ENCODE results near the gene RXRA.
A peak's percentile ranks its signal among the peaks of the same experiment; 100 is the strongest.

The RXRA gene

DNA sequence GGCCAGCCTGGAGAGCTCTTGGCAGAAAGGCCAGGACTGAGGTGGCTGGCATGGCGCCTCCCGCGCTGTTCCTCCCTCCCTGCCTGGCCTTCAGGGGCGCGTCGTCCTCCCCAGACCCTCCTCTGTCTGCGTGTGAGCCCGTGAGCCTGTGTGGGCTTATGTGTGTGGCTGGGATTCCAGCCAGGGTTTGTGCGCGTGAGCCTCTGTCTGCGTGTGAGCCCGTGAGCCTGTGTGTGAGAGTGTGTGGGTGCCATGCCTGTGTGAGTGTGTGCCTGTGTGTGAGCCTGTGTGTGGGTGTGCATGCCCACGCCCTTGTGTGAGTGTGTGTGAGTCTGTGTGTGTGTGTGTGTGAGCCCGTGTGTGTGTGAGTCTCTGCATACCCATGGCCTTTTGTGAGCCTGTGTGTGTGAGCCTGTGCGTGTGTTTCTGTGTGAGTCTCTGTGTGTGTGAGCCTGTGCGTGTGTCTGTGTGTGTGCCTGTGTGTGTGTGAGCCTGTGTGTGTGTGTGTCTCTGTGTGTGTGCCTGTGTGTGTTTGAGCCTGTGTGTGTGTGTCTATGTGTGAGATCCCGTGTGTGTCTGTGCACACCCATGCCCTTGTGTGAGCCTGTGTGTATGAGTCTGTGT lies 13.0 kb downstream of the RXRA start:
- DNase-seq: no peak

DNA sequence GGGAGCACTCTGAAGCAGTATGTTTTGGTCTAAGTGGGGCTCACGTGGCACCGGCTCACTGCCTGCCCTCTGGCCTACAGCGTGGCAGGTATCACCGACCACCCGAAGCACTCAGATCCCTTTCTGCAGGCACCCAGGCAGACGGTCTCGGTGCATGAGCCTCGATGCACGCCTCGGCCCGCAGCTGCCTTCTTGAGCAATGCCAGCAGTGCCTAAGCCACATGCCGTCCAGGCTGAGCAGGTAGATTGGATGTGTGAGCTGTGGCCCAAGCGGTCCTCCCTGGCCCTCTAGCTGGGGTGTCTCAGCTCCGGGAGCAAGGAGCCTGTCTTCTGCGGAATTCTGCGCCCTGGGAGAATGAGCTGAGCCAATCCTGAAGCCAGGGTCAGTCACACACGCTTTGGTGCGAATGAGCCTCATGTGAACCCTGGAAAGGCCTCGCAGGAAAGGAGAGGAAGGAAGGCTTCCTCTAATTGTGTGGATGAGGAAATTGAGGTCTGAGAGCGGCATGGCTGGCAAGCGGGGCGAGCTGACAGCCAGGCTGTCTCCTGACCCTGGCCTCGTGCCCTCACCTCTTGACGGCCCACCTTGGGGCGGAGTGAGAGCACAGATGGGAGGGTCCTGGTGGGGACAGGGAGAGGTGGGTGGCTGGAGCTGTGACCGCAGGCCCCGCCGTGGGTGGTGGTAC lies 14.4 kb downstream of the RXRA start:
- no peak for DNase-seq

- DNase-seq: no peak
Observed at GRCh38 chr9:134341306-134341705, 15.1 kb downstream of the RXRA start.

DNA sequence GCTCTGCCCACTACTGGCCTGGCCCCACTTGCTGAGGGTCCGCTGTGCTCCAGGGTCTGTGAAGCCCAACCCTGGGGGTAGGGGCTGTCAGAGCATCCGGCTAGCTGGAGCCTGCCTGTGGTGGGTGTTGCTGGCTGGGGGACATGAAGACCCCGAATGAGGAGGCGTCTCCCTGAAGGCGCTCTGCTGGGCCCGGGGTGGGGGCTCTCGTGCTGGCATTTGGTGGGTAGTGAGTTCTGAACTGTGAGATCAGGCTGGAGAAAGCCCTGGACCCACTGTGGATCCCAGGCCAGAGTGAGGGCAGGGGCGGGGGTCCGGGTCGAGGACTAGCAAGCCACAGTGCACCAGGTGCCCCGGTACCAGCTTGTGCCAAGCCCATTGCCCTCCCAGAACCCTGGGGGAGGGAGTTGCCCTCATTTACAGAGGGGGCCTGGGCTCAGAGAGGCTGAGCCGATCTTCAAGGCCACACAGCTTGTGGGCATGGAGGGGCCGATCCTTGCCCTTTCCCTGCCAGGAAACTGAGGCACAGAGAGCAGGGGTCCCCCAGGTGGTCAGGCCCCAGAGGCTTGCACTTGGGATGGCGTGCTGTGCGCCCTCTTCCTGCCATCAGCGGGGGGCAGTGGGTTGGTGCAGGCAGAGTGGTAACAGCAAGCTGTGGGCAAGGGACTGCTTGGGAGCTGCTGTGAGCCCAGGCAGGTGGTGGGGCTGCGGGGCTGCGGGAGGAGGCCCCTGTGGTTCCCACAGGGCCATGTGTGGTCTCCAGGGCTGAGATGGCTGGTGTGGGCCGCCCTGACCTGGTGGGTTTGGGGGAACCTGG lies 15.9 kb downstream of the RXRA start:
- DNase-seq: no peak

- no peak for DNase-seq
Observed at GRCh38 chr9:134342746-134343115, 16.5 kb downstream of the RXRA start.

DNA sequence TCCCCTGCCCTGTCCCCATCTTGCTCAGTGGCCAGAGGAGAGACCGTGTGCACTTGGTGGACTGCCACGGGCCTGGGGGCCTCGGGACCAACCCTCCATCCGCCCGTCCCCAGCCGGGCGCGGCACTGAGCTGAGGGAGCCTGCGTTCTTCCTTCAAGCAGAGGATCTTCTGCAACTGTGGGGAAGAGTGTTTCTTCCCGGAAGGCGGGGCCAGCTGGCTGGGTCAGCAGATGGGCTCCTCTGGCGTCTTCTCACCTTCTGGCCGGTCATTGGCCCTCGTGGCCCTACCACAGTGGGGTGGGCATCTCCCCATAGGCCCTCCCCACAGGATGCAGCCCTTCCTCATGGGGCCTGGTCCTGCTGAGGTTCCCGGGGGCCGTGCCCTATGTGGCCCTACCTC lies 17.4 kb downstream of the RXRA start:
- DNase-seq: no peak

DNA sequence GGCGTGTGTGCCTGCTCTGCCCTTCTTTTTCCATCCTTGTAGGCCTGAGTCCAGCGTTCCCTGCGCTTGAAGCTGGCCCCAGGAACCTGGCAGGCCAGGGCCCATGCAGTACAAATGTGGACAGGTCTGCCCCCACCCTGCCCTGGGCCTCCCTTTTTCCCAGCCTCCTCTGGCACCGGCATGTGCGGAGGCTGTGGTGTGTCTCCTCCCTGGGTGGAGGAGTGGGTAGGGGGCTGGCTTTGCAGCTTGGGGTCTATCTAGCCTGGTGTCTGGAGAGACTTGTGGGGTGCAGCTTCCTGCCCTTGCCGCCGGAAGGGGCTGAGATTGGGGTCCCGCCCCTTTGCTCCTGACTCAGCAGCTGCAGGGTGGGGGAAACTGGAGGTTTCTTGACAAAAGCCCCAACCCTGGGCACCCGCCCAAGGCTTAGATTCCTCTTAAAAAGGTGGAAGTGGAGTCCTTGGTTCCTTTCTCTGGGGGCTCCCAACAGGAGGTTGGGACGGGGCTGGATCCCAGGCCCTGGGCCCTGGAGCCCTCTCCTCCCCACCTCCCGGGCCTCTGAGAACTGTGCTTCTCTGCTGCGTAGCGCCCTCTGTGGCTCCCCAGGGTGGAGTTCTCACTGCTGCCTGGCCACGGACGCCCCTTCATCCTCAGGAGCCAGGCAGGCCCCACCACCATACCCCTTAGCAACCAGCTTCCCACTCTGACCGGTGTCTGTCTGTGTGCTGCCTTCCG lies 18.0 kb downstream of the RXRA start:
- DNase-seq: peak in 1 of 2 donors; percentile 26

- DNase-seq: no peak
Observed at GRCh38 chr9:134344800-134345310, 18.6 kb downstream of the RXRA start.

DNA sequence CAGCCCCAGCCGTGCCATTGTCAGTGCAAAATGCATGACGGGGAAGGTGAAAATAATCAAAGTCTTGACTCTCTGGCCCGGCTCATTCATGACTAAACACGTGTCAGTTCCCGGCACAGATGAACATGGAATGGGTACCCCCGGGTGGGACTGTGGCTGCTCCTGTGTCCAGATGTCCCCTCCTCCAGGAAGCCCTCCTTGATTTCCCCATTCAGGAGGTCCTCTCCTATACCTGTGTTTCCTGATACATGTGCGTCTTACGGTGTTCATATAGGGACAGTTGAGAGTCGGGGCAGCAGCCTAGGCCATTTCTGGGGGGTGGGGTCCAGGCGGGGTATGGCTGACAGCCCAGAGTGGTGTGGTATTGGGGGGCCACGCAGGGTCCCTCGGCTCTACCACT lies 19.5 kb downstream of the RXRA start:
- no peak for DNase-seq

DNA sequence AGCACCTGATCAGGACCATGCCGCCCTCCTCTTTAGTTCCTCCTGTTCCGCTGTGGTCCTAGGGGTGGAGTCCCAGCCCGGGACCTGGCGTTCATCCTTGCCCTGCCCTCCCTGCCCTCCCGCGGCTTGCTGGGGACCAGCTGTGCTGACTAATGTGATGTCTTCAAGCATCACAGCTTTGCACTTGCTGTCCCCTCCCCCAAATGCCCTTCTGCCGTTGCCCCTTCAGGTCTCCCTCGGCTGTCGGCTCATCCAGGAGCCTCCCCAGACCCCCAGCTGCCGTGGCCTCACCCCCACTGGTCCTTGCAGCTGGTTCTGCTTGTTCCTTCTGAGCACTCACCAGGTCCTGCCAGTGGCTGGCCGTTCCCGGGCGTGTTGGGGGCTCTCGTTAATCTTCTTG lies 19.9 kb downstream of the RXRA start:
- DNase-seq: no peak

- no peak for DNase-seq
Observed at GRCh38 chr9:134346840-134347583, 20.8 kb downstream of the RXRA start.

GRCh38 chr9:134347996-134348395 lies 21.7 kb downstream of the RXRA start:
- DNase-seq: no peak

GRCh38 chr9:134348404-134349155 lies 22.3 kb downstream of the RXRA start:
- DNase-seq: no peak

GRCh38 chr9:134349936-134350335 lies 23.7 kb downstream of the RXRA start:
- DNase-seq: no peak

GRCh38 chr9:134350416-134350994 lies 24.2 kb downstream of the RXRA start:
- no peak for DNase-seq

DNA sequence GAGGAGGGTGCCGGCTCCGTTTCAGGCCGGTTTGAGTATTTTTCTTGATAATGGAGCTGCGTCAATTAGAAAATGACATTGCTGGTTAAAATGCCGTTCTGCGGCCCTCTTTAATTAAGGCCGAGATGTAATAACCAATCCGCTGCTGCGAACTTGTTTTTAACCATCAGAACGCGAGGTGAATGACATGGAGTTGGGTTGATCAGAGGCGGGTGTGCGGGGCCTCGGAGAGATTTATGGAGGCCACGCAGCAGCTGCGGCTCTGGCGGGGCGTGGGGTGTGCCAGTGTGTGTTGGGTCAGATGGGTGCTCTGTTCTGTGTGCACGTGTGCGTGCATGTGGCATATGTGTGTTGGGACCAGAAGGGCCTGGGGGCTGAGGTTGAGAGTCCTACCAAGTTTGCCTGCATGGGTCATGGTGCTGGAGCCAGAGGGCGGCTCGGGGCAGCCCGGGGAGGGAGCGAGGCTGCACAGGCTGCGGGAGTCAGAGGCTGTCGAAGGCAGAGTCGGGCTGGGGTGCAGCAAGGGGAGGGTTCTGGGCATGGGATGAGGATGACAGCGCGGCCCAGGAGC lies 25.4 kb downstream of the RXRA start:
- no peak for DNase-seq

GRCh38 chr9:134352247-134352933 lies 26.1 kb downstream of the RXRA start:
- DNase-seq: no peak

GRCh38 chr9:134353539-134353938 lies 27.3 kb downstream of the RXRA start:
- no peak for DNase-seq

DNA sequence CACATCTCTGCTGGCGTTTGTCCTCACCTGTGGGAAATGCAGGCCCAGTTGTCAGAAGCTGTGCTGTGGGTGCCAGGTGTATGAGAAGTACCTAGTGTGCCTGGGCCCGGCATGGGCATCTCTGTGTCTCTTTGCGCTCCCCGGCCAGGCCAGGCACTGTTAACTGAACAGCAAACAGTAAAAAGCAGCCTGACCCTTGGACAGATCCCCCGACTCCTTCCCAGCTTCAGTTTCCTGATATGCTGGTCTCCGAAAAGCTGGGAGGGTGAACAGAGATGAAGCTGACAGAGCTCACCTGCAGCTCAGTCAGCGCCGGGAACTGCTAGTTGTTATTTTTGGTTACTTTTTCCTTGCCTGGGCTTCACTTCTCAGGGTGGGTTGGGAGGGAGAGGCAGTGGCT lies 28.9 kb downstream of the RXRA start:
- no peak for DNase-seq

- DNase-seq: no peak
Observed at GRCh38 chr9:134355561-134356279, 29.5 kb downstream of the RXRA start.

All from CD4-positive, alpha-beta T cell treated with Interferon alpha-2 for 1 hour (primary cell).